Lower leg skin (tissue), 3 donors: ENCODE measurements around the gene DENND6A.

Experiments used
- POLR2A ChIP-seq, 2 donors: fragments of 450-650 bp; IDR thresholded peaks; one replicate each; pipeline ENCODE4 v1.6.1; 2016 to 2017; ENCODE audit warnings: antibody characterized with exemption in 2 of 2, mild to moderate bottlenecking in 1 of 2, moderate library complexity in 1 of 2
- TF ChIP-seq, protein P1 (sequence below), 3 donors: fragments of 450-650 bp; IDR thresholded peaks; one replicate each; pipeline ENCODE4 v1.5.1; 2016; ENCODE audit warnings: antibody characterized with exemption in 3 of 3, mild to moderate bottlenecking in 3 of 3, moderate library complexity in 2 of 3

DNA sequence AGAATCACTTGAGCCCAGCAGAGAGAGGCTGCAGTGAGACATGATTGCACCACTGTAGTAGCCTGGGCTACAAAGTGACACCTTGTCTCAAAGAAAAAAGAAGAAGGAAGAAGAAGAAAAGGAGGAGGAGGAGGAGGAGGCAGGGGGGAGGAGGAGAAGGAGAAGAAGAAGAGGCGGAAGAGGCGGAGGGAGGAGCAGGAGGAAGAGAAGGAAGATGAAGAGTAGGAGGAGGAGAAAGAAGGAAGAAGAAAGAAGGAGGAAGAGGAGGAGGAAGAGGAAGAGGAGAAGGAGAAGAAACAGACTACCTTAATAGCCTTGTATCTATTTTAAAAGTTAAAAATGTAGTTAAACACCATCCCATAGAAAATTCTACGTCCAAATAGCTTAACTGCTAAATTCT, 76.6 kb downstream of the DENND6A start:
- TF ChIP-seq, protein P1, sequence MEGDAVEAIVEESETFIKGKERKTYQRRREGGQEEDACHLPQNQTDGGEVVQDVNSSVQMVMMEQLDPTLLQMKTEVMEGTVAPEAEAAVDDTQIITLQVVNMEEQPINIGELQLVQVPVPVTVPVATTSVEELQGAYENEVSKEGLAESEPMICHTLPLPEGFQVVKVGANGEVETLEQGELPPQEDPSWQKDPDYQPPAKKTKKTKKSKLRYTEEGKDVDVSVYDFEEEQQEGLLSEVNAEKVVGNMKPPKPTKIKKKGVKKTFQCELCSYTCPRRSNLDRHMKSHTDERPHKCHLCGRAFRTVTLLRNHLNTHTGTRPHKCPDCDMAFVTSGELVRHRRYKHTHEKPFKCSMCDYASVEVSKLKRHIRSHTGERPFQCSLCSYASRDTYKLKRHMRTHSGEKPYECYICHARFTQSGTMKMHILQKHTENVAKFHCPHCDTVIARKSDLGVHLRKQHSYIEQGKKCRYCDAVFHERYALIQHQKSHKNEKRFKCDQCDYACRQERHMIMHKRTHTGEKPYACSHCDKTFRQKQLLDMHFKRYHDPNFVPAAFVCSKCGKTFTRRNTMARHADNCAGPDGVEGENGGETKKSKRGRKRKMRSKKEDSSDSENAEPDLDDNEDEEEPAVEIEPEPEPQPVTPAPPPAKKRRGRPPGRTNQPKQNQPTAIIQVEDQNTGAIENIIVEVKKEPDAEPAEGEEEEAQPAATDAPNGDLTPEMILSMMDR (IDR thresholded peaks at IDR 0.05) = no peak
- no peak for TF ChIP-seq POLR2A (IDR thresholded peaks at IDR 0.05)
